Astrocyte (in vitro differentiated cells and primary cell): ENCODE results near the gene PDSS2.

Experiments used
- CTCF ChIP-seq: IDR thresholded peaks from 2 replicates; pipeline ENCODE4 v1.5.1; 2011; ENCODE audit warnings: low read depth, mild to moderate bottlenecking, inconsistent platforms, low read length, moderate library complexity; ENCODE audit not compliant: insufficient read depth
- EZH2 ChIP-seq: IDR thresholded peaks from 2 replicates; pipeline ENCODE4 v1.6.1; 2012; ENCODE audit warnings: mild to moderate bottlenecking, low read length, inconsistent platforms; ENCODE audit not compliant: insufficient read depth

- no peak for TF ChIP-seq CTCF
- TF ChIP-seq EZH2 = no peak
Observed at GRCh38 chr6:107368471-107368870, 90.9 kb downstream of the PDSS2 start.
